ENCODE measurements around the gene CELSR2.
A peak's percentile ranks its signal among the peaks of the same experiment; 100 is the strongest.
"Not testable (repeated sequence)": the region's sequence is repeated elsewhere in the genome, so short reads cannot be mapped to it uniquely, and the experiment has no call there.

The CELSR2 gene, protein sequence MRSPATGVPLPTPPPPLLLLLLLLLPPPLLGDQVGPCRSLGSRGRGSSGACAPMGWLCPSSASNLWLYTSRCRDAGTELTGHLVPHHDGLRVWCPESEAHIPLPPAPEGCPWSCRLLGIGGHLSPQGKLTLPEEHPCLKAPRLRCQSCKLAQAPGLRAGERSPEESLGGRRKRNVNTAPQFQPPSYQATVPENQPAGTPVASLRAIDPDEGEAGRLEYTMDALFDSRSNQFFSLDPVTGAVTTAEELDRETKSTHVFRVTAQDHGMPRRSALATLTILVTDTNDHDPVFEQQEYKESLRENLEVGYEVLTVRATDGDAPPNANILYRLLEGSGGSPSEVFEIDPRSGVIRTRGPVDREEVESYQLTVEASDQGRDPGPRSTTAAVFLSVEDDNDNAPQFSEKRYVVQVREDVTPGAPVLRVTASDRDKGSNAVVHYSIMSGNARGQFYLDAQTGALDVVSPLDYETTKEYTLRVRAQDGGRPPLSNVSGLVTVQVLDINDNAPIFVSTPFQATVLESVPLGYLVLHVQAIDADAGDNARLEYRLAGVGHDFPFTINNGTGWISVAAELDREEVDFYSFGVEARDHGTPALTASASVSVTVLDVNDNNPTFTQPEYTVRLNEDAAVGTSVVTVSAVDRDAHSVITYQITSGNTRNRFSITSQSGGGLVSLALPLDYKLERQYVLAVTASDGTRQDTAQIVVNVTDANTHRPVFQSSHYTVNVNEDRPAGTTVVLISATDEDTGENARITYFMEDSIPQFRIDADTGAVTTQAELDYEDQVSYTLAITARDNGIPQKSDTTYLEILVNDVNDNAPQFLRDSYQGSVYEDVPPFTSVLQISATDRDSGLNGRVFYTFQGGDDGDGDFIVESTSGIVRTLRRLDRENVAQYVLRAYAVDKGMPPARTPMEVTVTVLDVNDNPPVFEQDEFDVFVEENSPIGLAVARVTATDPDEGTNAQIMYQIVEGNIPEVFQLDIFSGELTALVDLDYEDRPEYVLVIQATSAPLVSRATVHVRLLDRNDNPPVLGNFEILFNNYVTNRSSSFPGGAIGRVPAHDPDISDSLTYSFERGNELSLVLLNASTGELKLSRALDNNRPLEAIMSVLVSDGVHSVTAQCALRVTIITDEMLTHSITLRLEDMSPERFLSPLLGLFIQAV (N-terminal part only)

GRCh38 chr1:109248797-109249629 lies at the start of gene CELSR2:
CELSR2 (plus strand) TSS chr1:109249539; CDS start chr1:109250080, 541 bp downstream.
- DNase-seq: peak; percentile 88

- no peak for DNase-seq
These were observed 49.6 kb upstream of the CELSR2 start for GRCh38 chr1:109199710-109200109.

- DNase-seq: peak; percentile 7
These were observed 48.1 kb upstream of the CELSR2 start for GRCh38 chr1:109201123-109201703.

DNA sequence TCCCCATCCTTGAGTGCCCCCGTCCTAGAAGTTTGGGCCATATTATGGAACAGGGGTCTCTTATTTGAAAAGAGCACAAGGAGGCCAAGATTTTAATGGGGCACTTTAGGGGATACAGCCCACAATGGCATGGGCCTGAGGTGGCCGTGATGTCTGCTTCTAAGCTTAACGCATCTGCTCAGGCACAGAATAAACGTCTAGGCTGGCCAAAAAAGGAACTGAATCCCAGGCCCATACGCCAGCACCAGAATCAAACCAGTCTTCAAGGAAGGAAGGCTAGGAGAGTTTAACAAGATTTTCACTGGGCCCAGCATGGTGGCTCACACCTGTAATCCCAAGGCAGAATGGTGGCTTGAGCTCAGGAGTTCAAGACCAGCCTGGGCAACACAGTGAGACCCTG lies 44.9 kb upstream of the CELSR2 start:
- no peak for DNase-seq

GRCh38 chr1:109206339-109206738 lies 43.0 kb upstream of the CELSR2 start:
- DNase-seq: no peak

DNA sequence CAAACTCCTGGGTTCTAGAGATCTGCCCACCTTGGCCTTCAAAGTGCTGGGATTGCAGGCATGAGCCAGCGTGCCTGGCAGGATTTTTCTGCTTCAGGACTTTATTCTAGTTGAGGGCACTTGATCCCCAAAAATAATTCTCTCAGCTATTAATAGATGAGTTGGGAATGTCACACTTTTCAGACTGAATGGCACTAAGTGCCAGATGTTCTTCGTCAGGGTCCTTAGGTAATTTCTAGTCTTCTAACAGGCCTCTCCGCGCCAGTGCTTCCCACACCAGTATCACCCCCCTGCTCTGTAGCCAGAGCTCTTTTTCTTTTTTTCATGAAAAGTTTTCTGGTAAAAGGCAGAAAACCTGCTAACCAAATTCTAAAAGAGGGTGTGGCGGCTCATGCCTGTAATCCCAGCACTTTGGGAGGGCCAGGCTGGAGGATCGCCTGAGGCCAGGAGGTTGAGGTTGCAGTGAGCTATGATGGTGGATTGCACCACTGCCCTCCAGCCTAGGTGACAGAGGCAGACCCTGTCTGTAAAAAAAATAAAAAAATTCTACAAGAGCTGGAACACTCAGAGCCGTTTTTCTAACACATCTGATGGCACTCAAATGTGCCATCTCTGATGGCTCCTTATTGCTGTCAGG lies 41.8 kb upstream of the CELSR2 start:
- no peak for DNase-seq

DNA sequence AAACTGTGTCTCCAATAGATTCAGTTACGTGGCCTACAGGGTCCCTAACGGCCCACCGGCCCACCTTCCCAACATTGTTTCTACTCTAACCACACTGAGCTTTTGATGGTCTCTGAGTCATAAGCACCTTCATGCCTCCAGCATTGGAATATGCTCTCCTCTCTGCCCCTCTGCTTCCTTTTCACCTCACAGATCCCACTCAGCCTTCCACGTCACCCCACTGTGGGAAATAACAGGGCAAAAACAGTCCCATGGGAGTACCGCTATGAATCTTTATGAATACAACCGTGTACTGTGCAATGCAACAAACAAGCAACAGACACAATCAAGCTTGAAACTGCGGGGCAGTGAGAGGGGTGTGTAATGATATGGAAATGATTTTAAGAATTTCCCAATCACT lies 40.9 kb upstream of the CELSR2 start:
- DNase-seq: no peak

DNA sequence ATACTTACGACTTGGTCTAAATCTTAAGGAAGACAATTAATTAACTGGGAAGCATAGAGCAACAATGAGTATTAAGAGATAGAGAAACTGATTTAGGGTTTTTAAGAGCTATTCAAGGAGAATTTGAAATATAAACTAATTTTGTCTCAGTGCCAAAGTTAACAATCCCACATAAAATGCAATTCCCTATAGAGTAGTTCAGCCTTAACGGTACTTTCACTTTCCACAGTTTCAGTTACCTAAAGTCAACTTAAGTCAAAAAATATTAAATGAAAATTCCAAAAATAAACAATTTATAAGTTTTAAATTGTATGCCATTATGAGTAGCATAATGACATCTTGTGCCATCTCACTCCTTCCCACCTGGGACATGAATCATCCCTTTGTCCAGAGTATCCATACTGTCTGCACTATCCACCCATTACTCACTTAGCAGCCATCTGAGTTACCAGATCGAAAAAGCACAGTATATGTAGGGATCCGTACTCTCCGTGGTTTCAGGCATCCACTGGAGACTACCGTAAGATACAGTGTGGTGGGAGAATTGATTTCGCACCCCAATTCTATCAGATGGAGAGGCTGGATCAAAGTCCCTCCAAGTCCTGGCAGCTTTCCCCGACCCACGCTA lies 40.4 kb upstream of the CELSR2 start:
- DNase-seq: no peak

- peak; percentile 28 for DNase-seq
These were observed 39.3 kb upstream of the CELSR2 start for GRCh38 chr1:109210058-109210457.

DNA sequence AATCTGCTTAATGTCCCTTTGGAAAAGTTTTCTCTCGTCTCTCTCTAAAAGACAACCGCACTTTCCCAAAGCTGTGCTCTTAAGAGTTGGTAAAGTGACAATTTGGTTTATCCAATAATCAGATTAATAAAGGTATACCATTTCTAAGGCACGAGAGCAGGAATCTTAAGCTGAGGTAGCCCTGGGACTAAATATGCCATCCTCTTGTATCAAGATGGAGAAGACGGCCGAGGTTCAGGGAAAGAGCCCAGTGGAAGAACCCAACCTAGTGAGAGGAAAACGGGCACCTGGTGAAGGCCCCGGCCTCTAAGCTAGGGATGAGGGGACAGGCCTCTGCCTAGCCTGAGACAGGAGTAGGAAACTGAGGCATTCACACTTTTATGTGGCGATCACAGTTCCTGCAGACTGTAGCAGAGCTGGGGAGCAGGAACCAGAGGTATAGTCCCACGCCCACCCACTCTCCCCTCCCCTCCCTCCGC lies 36.0 kb upstream of the CELSR2 start:
- no peak for DNase-seq

- peak; percentile 91 for DNase-seq
These were observed 35.3 kb upstream of the CELSR2 start, which contains the start of gene SARS1 for GRCh38 chr1:109213824-109214693. SARS1 (plus strand) TSS chr1:109213918; CDS start chr1:109213993, 75 bp downstream.

DNA sequence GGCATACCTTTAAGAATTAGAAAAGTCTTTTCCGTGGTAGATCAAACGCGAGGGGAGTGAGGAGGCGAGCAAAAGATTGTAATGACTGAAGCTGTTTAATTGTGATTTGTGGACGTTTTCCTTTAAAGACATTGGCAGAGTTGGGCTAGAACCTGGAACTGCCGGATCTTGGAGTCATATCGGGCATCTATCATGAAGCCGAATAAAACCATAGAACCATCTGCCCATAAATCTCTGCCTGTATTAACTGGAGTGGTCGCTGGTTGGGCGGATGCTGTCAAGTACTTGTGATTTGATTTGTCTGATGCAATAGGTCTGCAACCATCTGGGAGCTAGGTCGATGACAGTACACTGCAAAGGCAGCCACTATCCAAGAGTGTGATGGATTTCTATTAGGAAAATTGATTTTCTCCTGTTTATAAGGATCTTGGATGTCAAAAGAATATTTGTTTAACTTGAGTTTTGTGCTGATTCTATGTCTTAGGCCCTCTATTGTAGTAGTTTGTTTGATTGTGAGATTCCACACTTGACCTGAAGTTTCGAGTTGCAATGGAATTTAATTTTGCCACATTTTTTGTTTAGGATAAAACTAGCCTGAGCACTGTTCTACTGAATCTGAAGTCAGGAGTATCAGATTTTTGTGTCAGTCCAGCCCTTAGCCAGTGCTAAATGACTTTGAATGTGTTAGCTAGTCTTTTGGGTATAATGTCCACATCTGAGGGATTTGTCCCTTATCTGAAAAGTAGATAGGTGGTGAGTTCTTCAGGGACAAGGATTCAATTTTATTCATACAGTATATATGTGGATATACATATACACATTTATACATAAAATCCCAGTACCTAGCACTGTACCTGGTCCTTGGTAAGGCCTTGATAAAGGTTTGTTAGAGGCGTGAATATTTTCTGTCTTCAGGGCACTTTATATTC lies 34.4 kb upstream of the CELSR2 start:
- peak; percentile 60 for DNase-seq

GRCh38 chr1:109216662-109217061 lies 32.7 kb upstream of the CELSR2 start:
- DNase-seq: no peak

GRCh38 chr1:109218516-109218915 lies 30.8 kb upstream of the CELSR2 start:
- DNase-seq: no peak

DNA sequence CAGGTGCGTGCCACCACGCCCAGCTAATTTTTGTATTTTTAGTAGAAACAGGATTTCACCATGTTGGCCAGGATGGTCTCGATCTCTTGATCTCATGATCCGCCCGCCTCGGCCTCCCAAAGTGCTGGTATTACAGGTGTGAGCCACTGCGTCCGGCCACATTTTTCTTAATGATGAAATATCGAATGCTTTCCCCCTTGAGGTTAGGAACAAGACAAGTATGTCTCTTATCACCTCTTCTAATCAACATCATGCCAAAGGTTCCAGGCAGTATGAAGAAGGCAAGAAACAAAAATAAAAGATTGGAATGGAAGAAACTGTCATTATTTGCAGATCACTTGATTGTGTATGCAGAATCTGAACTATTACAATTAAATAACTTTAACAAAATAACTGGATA lies 28.1 kb upstream of the CELSR2 start:
- DNase-seq: not testable (repeated sequence)

- DNase-seq: no peak
These were observed 24.0 kb upstream of the CELSR2 start for GRCh38 chr1:109225308-109225707.

GRCh38 chr1:109225711-109226445 lies 23.5 kb upstream of the CELSR2 start:
- DNase-seq: no peak

GRCh38 chr1:109228167-109228566 lies 21.2 kb upstream of the CELSR2 start:
- DNase-seq: no peak
